Measurements from ENCODE around the gene LEMD1. TPM values are rescaled to one million over a fixed set of nuclear protein-coding genes. Genes with fewer than 3 reads are reported as not detected.

LEMD1 gene
- total RNA-seq, 1 donor from 2014 or later, result not detected

GRCh38 chr1:205356440-205357139, 65.3 kb downstream of the LEMD1 start, which contains the start of gene KLHDC8A:
Gene KLHDC8A (minus strand): TSS chr1:205356922. CDS start chr1:205343604, 13,318 bp downstream.
- DNase-seq (ENCODE audit: low spot score), result no peak

GRCh38 chr1:205355075-205355453, 66.8 kb downstream of the LEMD1 start:
- DNase-seq (ENCODE audit: low spot score), result no peak

- DNase-seq (ENCODE audit: low spot score), result no peak
Observed at GRCh38 chr1:205354259-205355074, 67.4 kb downstream of the LEMD1 start.

GRCh38 chr1:205353612-205354011, 68.2 kb downstream of the LEMD1 start:
- no peak for DNase-seq (ENCODE audit: low spot score)

GRCh38 chr1:205353191-205353590, 68.7 kb downstream of the LEMD1 start:
- no peak for DNase-seq (ENCODE audit: low spot score)

- no peak for DNase-seq (ENCODE audit: low spot score)
Observed at GRCh38 chr1:205351984-205352713, 69.7 kb downstream of the LEMD1 start.

- DNase-seq (ENCODE audit: low spot score), result no peak
Observed at GRCh38 chr1:205350691-205351141, 71.1 kb downstream of the LEMD1 start.

- no peak for DNase-seq (ENCODE audit: low spot score)
Observed at GRCh38 chr1:205350124-205350523, 71.7 kb downstream of the LEMD1 start.

GRCh38 chr1:205348554-205349487, 73.0 kb downstream of the LEMD1 start:
- DNase-seq (ENCODE audit: low spot score), result no peak

GRCh38 chr1:205346956-205347574, 74.8 kb downstream of the LEMD1 start:
- DNase-seq (ENCODE audit: low spot score), result no peak

GRCh38 chr1:205345761-205346160, 76.1 kb downstream of the LEMD1 start:
- DNase-seq (ENCODE audit: low spot score), result no peak

- no peak for DNase-seq (ENCODE audit: low spot score)
Observed at GRCh38 chr1:205344066-205344928, 77.6 kb downstream of the LEMD1 start.

- DNase-seq (ENCODE audit: low spot score), result no peak
Observed at GRCh38 chr1:205343431-205344065, 78.3 kb downstream of the LEMD1 start.

GRCh38 chr1:205342986-205343385, 78.9 kb downstream of the LEMD1 start:
- no peak for DNase-seq (ENCODE audit: low spot score)

GRCh38 chr1:205340676-205341075, 81.2 kb downstream of the LEMD1 start:
- no peak for DNase-seq (ENCODE audit: low spot score)

GRCh38 chr1:205339717-205340116, 82.1 kb downstream of the LEMD1 start:
- DNase-seq (ENCODE audit: low spot score), result no peak

GRCh38 chr1:205339197-205339702, 82.6 kb downstream of the LEMD1 start:
- DNase-seq (ENCODE audit: low spot score), result no peak

GRCh38 chr1:205338011-205338410, 83.8 kb downstream of the LEMD1 start:
- no peak for DNase-seq (ENCODE audit: low spot score)

Measured in mesenteric fat pad (tissue), 1 donor.